ENCODE measurements around the gene TEX19. TPM values are rescaled to one million over a fixed set of nuclear protein-coding genes. Genes with fewer than 3 reads are reported as not detected.

Gene TEX19
- polyA plus RNA-seq, 3 donors, result not detected

DNA sequence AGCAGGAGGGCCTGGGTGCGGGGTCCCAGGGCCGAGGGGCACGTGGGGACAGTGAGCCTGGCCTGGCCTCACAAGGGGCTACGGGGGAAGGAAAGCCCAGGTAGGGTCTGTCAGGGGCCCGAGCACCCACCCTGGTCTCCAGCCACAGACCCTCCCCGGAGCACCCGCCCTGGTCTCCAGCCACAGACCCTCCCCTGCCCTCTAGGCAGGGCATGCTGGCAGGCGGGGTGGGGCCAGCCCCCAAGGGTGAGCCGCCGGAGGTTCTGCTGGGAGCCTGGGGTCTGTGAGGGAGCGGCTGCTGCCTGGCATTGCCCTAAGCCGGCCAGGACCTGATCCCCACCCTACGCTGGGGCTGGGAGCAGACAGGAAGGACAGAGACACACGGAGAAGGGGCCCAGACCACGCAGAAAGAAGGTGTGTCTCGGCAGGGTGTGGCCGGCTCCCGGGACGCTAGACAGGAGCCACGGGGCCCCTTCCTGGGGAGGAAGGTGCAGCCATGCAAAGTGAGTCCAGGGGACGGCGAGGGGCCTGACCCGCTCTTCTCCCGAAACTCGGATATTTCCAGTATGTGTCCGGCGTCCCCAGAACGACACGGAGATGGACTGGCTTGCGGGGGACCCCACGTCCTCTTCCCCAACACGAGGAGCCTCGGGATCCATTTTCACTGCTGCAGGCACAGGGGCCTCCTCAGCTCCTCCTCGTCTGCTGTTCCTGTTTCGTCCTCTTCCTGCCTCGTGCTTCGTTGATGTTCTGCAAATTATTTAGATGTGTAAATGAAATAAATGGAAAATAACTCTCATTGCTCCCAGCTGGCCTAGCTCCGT, 28.0 kb downstream of the TEX19 start:
- DNase-seq (ENCODE audit: low read depth in 3 of 3, low spot score in 2 of 3), result no peak

DNA sequence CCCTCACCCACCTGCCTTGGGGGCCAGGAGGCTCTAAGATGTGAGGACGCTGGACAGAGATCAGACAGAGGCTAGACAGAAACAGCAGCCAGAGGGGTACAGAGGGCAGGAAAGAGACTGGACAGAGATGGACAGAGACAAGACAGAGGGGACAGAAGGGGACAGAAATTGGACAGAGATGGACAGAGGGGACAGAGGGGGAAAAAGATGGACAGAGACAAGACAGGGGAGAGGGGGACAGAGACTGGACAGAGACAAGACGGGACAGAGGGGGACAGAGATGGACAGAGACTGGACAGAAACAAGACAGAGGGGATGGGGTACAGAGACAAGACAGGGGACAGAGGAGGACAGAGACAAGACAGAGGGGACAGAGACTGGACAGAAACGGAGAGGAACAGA, 28.7 kb downstream of the TEX19 start:
- no peak for DNase-seq (ENCODE audit: low read depth in 3 of 3, low spot score in 2 of 3)

DNA sequence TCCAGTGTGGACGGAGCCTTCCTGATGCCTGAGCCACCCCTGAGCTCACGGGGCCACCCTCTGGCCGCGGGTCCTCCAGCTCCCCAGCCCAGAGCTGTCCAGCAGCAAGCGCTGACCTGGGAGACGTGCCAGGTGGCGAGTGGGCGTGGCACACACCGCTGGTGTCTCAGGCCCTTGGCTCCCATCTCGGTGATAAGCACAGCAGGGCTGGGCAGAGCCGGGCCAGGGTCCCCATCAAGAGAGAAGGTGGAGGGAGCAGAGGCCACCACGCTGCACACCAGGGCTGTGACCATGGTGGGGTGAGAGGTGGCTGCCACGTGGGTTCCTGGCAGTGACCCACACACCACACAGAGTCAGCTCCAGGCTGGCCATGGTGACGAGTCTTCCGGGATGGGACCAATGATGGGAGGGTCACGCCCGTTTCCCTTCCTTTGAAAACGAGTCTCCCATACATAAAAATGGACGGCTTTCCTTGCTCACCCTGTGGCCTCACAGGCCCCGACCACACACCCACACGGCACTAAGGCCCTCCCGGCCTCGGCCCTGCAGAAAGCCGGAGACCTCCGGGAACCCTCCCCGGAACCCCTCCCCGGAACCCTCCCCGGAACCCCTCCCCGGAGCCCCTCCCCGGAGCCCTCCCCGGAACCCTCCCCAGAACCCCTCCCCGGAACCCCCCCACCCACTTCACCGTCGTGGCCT, 29.3 kb downstream of the TEX19 start:
- no peak for DNase-seq (ENCODE audit: low read depth in 3 of 3, low spot score in 2 of 3)

DNA sequence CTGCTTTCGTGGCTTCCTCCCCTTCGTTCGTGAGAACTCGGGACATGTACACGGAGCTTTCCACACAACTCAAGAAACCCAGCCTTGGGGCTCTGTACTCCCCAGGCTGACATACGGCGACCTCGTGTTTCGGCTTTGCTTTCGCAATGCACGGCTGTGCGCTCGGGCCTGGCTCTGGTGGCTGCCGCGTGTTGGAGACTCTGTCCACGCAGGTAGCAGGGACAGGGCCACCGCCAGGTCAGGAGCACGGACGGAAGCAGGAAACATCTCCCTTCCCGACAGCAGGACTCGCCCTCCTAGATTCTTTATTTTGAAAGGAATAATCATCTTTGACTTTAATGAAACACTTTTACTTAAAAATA, 29.9 kb downstream of the TEX19 start:
- DNase-seq (ENCODE audit: low read depth in 3 of 3, low spot score in 2 of 3), result no peak

DNA sequence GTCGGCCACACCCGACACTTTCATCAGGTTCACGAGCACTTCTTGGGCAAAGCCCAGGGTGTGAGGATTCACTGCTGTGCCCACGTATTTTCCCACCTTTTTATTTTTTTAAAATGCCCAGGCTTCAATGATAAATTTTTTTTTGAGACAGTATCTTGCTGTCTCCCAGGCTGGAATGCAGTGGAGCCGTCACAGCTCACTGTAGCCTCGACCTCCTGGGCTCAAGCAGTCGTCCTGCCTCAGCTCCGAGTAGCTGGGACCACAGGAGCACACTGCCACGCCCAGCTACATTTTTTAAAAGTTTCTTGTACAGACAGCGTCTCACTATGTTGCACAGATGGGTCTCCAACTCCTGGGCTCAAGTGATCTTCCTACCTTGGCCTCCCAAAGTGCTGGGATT, 30.3 kb downstream of the TEX19 start:
- DNase-seq (ENCODE audit: low read depth in 3 of 3, low spot score in 2 of 3), result no peak

DNA sequence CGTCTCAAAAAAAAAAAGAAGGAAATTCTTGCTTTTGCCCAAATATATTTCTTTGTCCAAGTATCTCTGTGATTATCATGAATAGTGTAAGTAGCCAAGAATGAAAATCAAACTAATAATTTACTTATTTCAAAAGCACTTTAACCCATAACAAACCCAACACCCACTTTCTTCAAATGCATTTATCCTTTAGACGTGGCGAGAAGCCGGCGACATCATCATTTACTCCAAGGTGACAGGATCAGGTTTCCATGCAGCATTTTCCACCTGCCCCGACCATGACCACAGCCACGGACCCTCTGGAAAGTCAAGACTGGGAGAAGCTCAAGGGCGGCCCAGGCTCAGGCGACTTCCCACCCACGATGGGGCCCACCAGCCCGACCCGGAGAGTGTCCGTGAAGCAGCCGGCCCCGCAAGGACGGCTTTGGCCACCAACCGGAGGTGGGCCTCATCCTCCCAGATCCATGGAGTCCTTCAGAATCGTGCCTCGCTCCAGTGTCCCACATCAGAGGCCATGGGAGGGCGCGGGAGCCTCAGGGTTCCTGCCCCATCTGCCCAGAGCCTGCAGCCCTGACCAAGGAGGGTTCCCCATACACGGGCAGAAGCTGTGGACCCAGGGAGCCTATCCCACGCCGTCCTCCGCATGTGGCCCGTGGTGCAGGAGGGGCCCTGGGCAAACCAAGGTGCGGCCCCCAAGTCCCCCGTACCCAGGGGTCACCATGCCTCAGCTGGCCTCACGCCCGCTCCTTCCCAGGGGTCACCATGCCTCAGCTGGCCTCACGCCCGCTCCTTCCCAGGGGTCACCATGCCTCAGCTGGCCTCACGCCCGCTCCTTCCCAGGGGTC, 31.2 kb downstream of the TEX19 start:
- no peak for DNase-seq (ENCODE audit: low read depth in 3 of 3, low spot score in 2 of 3)

DNA sequence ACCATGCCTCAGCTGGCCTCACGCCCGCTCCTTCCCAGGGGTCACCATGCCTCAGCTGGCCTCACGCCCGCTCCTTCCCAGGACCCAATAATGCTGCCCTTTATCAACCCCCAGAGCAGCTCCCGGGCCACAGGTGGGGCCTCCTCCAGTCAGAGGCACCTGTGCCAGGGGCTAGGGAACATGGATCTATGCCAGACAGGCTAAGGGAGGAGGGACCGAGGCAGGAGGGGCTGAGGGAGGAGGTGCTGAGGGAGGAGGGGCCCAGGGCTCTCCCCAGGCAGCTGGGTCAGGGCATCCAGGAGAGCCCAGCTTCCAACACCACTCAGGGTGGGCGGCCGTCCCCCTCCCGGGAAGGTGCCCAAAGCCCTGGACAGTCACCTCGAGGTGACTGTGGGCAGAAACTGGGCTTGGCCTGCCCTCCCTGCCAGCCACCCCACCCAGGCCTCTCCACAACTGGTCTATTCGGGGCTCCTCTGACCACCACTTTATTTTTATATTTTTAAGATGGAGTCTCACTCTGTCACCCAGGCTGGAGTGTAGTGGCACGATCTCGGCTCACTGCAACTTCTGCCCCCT, 31.9 kb downstream of the TEX19 start:
- DNase-seq (ENCODE audit: low read depth in 3 of 3, low spot score in 2 of 3), result no peak

- no peak for DNase-seq (ENCODE audit: low read depth in 3 of 3, low spot score in 2 of 3)
These were observed 32.5 kb downstream of the TEX19 start for GRCh38 chr17:82391496-82392066.

DNA sequence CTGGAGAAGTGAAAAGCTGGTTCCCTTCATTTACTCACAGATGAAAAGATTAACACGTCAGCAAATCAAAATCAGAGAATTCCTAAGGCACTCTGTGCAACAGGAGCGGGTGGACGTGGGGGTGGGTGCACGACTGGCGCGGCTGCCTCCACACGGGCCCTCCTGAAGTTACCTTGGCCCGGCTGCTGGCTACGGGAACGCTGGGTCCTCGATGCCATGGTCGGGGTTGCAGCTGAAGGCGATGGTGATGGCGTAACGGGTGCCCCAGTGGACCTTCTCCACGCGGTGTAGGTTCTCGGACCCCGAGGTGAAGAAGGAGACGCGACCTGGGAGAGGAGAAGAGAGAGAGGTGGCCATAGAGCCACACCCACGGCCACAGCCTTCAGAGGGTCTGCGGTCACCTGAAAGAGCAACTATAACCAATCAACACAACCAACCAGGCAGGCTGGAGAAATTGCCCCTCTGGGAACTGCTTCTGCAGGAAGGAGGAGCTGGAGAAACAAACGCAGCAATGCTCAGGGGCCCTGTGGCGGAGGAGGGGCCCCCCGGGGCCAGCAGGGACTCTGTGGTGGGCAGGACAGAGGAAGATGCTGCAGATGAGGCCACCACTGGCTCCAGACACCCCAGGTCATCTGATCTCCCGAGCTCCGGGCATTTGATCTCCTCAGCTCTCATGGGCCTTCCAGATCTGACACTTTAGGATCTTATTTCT, 33.3 kb downstream of the TEX19 start:
- no peak for DNase-seq (ENCODE audit: low read depth in 3 of 3, low spot score in 2 of 3)

GRCh38 chr17:82392941-82393340, 33.9 kb downstream of the TEX19 start:
- no peak for DNase-seq (ENCODE audit: low read depth in 3 of 3, low spot score in 2 of 3)

DNA sequence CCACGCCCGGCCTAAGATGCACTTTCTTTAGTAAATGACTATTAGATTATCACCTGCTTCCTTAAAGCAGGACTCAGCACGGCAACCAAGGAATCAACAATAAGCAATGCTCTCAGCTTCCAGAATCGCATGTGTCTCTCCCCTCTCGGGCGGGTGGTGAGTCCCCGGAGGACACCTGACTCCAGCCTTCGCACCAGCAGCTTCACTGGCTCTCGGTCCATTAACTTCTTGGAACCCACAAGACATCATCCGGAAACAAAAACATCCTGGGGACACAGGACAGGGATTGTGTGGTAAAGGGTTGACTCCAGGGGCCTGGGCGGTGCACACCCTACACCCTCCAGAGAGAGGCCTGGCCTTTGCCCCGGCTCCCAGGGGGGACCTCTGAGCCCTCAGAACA, 35.2 kb downstream of the TEX19 start:
- DNase-seq (ENCODE audit: low read depth in 3 of 3, low spot score in 2 of 3), result no peak

DNA sequence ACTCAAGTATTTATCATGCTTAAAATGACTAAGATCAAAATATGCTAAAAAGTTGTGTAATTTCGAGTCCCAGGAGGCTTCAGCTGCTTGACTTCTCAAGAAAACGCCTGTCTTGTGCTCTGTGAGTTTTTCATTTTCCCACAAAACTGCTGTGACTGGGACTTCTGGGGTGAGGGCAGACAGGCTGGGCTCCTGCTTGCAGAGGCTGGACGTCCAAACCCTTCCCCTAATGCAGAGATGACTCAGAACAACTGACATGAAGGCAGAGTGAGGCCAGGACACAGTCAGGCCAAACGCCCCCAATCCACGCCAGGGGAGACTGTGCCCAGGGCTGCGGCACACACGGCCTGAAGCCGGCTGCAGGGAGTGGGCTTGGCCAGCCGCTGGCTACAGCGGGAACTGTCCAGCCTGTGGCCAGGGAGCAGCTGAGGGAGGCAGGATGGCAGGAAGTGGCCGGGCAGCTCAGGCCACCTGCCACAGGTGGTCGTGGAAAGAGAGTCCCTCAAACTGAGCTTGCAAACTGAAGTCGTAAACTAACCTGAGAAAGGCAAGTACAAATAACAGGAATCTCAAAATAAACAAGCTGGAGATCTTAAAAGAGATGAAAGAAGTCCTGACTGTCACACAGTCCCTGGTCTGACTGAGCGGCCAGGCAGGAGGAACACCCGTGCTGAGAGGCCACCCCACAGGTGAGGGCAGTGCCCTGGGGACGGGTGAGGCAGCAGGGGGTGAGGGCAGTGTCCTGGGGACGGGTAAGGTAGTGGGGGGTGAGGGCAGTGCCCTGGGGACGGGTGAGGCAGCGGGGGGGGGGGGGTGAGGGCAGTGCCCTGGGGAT, 37.8 kb downstream of the TEX19 start:
- DNase-seq (ENCODE audit: low read depth in 3 of 3, low spot score in 2 of 3), result no peak

DNA sequence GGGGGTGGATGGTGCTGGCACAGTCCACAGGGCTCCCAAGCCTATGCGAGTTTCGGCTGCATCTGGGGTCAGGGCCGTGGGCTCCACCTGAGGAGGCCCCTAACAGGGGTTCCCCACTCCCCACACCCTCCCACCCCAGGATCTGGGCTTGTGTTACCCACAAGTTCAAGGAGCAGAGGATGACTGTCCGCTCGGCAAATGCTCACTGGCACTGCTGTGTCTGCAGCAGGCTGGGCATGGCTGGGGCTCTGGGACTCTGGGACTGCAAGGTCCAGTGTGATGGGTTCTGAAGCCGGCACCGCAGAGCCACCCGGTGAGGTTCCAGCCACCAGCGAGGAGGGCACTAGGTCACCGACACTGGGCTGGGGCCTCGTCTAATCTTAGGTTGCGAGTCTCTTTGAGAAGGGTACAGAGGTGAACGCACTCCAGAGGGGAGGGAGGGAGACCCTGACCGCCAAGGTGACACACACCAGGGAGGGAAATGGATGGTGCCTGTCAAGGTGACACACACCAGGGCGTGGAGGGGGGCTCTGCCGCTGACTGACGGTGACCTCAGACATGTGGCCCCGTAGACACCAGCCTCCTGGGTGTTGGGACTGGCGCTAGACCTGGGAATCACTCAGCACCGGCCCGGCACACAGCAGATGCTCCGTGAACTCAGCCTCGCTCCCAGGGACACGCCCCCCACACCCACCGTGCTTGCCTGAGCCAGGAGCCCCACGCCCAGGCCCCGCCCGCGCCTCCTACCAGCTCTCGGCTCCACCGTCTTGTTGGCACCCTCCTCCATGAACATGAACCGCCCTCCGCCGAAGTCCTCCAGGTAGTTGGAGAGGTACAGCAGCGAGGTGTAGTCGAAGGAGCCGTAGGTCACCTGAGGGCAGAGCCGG, 38.6 kb downstream of the TEX19 start:
- no peak for DNase-seq (ENCODE audit: low read depth in 3 of 3, low spot score in 2 of 3)

DNA sequence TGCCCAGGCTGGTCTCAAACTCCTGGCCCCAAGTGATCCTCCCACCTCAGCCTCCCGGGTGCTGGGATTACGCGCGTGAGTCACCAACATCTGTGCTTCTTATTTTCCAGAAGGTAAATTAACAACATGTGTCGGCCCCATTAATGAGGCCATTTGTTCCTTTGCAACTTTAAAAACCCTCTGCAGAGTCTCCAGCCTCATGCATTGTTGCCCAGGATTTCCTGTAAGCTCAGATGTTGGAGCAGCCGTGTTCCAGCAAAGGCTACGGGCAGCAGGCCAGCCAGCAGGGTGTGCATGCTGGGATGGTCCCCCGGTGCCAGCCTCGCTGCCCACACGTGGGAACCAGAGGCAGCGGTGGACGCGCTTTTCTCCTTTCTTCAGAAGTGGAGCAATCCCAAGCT, 40.0 kb downstream of the TEX19 start:
- DNase-seq (ENCODE audit: low read depth in 3 of 3, low spot score in 2 of 3), result no peak

GRCh38 chr17:82399601-82400101, 40.6 kb downstream of the TEX19 start:
- DNase-seq (ENCODE audit: low read depth in 3 of 3, low spot score in 2 of 3), result no peak

- DNase-seq (ENCODE audit: low read depth in 3 of 3, low spot score in 2 of 3), result no peak
These were observed 41.2 kb downstream of the TEX19 start for GRCh38 chr17:82400206-82400605.

DNA sequence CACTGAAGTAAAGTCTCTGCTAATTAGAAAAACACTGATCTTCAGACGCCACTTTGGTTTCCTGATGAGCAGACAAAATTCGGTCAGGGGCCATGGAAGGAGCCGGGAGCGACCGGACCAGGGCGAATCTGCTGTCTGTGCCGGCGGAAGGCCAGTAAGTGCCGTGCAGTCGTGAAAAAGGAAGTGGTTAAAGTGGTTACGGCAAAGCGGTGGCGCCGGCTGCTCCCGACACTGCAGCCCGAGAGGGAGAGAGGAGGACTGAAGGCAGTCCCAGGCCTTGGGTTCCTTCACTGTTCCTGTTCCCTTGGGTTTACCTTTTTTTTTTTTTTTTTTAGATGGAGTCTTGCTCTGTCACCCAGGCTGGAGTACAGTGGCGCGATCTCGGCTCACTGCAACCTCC, 41.8 kb downstream of the TEX19 start:
- no peak for DNase-seq (ENCODE audit: low read depth in 3 of 3, low spot score in 2 of 3)

DNA sequence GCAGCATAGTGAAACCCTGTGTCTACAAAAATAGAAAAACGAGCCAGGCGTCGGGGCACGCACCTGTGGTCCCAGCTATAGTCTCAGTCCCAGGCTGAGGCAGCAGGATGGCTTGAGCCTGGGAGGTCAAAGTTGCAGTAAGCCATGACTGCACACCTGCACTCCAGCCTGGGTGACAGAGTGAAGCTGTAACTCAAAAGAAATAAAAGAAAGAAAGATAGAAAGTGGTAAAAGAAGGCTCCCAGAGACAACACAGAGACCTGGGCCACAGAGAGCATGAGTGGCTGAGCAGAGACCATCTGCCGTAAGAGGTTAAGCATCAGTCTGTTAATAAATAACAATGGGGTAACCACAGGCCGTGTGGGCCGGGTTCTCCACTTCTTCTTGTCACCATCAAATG, 43.8 kb downstream of the TEX19 start:
- DNase-seq (ENCODE audit: low read depth in 3 of 3, low spot score in 2 of 3), result no peak

Measured in right renal cortex interstitium (tissue), 3 donors.